Measurements from ENCODE around the gene BEND2. TPM values are rescaled to one million over a fixed set of nuclear protein-coding genes. Genes with fewer than 3 reads are reported as not detected.

The BEND2 gene
- polyA plus RNA-seq, 1 donor (not counting 4 experiments of a cell fraction or from before 2014, with no cell fraction given), result not detected

DNA sequence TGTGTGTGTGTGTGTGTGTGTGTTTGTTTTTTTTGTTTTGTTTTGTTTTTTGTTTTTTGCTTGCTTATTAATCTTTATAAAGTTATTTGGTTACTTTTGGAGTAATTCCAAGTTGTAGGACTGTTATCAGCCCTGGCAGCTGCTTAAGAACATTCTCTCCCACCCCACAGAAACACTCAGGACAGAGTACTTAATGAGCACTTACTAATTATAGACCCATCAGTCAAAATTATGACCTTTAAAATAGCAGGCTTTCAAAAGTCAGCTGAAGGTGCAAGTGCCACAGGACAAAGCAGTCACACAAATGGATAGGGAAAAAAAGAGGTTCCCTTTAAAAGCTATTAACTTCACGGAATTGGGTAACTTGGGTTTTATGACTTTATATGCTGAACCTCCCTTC, 69.0 kb downstream of the BEND2 start:
- TF ChIP-seq EZH2 (IDR thresholded peaks at IDR 0.05; ENCODE audit: low read length), result no peak
- TF ChIP-seq, protein P1, sequence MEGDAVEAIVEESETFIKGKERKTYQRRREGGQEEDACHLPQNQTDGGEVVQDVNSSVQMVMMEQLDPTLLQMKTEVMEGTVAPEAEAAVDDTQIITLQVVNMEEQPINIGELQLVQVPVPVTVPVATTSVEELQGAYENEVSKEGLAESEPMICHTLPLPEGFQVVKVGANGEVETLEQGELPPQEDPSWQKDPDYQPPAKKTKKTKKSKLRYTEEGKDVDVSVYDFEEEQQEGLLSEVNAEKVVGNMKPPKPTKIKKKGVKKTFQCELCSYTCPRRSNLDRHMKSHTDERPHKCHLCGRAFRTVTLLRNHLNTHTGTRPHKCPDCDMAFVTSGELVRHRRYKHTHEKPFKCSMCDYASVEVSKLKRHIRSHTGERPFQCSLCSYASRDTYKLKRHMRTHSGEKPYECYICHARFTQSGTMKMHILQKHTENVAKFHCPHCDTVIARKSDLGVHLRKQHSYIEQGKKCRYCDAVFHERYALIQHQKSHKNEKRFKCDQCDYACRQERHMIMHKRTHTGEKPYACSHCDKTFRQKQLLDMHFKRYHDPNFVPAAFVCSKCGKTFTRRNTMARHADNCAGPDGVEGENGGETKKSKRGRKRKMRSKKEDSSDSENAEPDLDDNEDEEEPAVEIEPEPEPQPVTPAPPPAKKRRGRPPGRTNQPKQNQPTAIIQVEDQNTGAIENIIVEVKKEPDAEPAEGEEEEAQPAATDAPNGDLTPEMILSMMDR (optimal IDR thresholded peaks at IDR 0.05 in 1 of 3, IDR thresholded peaks at IDR 0.05 in 1 of 3, conservative IDR thresholded peaks at IDR 0.05 in 1 of 3; ENCODE audit: extremely low read depth in 1 of 3, insufficient read depth in 2 of 3, low read length in 3 of 3), result no peak
- no peak for FAIRE-seq
- dilution Hi-C loops (cut with MboI; ENCODE audit: extremely low pct_ligation_motif_present, low sequenced_read_pairs), result no loop called here

DNA sequence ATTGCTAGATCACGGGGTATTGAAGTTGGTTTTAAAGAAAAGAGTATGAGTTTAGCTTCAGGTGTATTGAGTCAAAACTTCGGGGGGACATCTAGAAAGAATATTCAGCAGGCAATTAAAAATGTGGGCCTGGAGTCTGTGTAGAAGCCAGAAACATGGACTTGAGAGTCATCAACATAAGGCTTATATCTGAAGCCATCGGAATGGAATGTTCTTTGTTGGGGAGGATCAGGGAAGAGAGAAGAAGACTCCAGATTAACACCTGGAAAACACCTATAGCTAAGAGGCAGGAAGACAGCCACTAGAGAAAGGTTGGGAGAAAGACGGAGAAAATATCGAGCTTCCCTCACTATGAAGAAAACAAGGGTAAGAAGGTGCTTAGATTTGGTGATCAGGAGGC, 69.5 kb downstream of the BEND2 start:
- H3K27ac ChIP-seq (ENCODE audit: control insufficient read depth, insufficient read depth, low read length), result no peak overlapping the region
- H3K4me1 ChIP-seq (ENCODE audit: control insufficient read depth, extremely low read depth, insufficient read depth, low read length), result no peaks in the 10 kb centered on the region
- dilution Hi-C loops (cut with MboI; ENCODE audit: extremely low pct_ligation_motif_present, low sequenced_read_pairs), result no loop called here
- FAIRE-seq (no peak), DNase-seq (ENCODE audit: low read depth, low spot score) (no peak)
- H3K79me2 ChIP-seq (ENCODE audit: control insufficient read depth, insufficient read depth, low read length), result no peaks in the 10 kb centered on the region
- no peak overlapping the region for H3K4me3 ChIP-seq (ENCODE audit: control insufficient read depth in 2 of 3, extremely low read depth in 1 of 3, insufficient read depth in 2 of 3, low read depth in 1 of 3, low read length in 3 of 3)
- H3K36me3 ChIP-seq (ENCODE audit: control insufficient read depth in 2 of 2, extremely low read depth in 1 of 2, insufficient read depth in 2 of 2, low read length in 2 of 2), result no peaks in the 10 kb centered on the region
- TF ChIP-seq, protein P1 (optimal IDR thresholded peaks at IDR 0.05 in 1 of 3, IDR thresholded peaks at IDR 0.05 in 1 of 3, conservative IDR thresholded peaks at IDR 0.05 in 1 of 3; ENCODE audit: extremely low read depth in 1 of 3, insufficient read depth in 2 of 3, low read length in 3 of 3), result no peak
- no peak for TF ChIP-seq EZH2 (IDR thresholded peaks at IDR 0.05; ENCODE audit: low read length)
- no peak overlapping the region for H2AFZ ChIP-seq (ENCODE audit: control insufficient read depth, low read length)
- no peaks in the 10 kb centered on the region for H3K9me3 ChIP-seq (ENCODE audit: control insufficient read depth, low read depth, low read length)
- H3K9me1 ChIP-seq (ENCODE audit: control insufficient read depth, extremely low read depth, insufficient read depth, low read length), result no peaks in the 10 kb centered on the region
- no peak overlapping the region for H3K9ac ChIP-seq (ENCODE audit: control insufficient read depth, extremely low read depth, insufficient read depth, low read length)
- H3K4me2 ChIP-seq (ENCODE audit: control insufficient read depth, extremely low read depth, insufficient read depth, low read depth, low read length), result no peak overlapping the region
- H4K20me1 ChIP-seq (ENCODE audit: control insufficient read depth, extremely low read depth, insufficient read depth, low read length), result no peaks in the 10 kb centered on the region
- no peaks in the 10 kb centered on the region for H3K27me3 ChIP-seq (ENCODE audit: control insufficient read depth, extremely low read depth, insufficient read depth, low read length)

More for the DNA sequence above, 69.0 kb downstream of the BEND2 start:
- Histone ChIP-seq H3K4me2 (ENCODE audit: control insufficient read depth, extremely low read depth, insufficient read depth, low read depth, low read length) (no peak overlapping the region), H3K9me3 (ENCODE audit: control insufficient read depth, low read depth, low read length) (no peaks in the 10 kb centered on the region), H4K20me1 (ENCODE audit: control insufficient read depth, extremely low read depth, insufficient read depth, low read length) (no peaks in the 10 kb centered on the region), H3K27me3 (ENCODE audit: control insufficient read depth, extremely low read depth, insufficient read depth, low read length) (no peaks in the 10 kb centered on the region), H3K4me3 (ENCODE audit: control insufficient read depth in 2 of 3, extremely low read depth in 1 of 3, insufficient read depth in 2 of 3, low read depth in 1 of 3, low read length in 3 of 3) (no peak overlapping the region), H3K36me3 (ENCODE audit: control insufficient read depth in 2 of 2, extremely low read depth in 1 of 2, insufficient read depth in 2 of 2, low read length in 2 of 2) (no peaks in the 10 kb centered on the region), H3K9ac (ENCODE audit: control insufficient read depth, extremely low read depth, insufficient read depth, low read length) (no peak overlapping the region), H3K27ac (ENCODE audit: control insufficient read depth, insufficient read depth, low read length) (no peak overlapping the region), H3K4me1 (ENCODE audit: control insufficient read depth, extremely low read depth, insufficient read depth, low read length) (no peaks in the 10 kb centered on the region), H3K79me2 (ENCODE audit: control insufficient read depth, insufficient read depth, low read length) (no peaks in the 10 kb centered on the region), H3K9me1 (ENCODE audit: control insufficient read depth, extremely low read depth, insufficient read depth, low read length) (no peaks in the 10 kb centered on the region), H2AFZ (ENCODE audit: control insufficient read depth, low read length) (no peak overlapping the region)
- no peak for DNase-seq (ENCODE audit: low read depth, low spot score)
